GM18861 (cell line): ENCODE measurements around the gene UBE4B.
A peak's percentile ranks its signal among the peaks of the same experiment; 100 is the strongest.
"Not testable (repeated sequence)": the region's sequence is repeated elsewhere in the genome, so short reads cannot be mapped to it uniquely, and the experiment has no call there.

ENCODE experiments used
- ATAC-seq: cut with Tn5 transposase; IDR thresholded peaks from one replicate; pipeline ENCODE4 v1.9.1; 2021; ENCODE audit not compliant: unreplicated experiment

The UBE4B gene

GRCh38 chr1:10207810-10208209, 175.1 kb downstream of the UBE4B start:
- no peak for ATAC-seq

- ATAC-seq: no peak
Measured at GRCh38 chr1:10208537-10208936, 175.8 kb downstream of the UBE4B start.

GRCh38 chr1:10209590-10209904, 176.8 kb downstream of the UBE4B start:
- no peak for ATAC-seq

- ATAC-seq: peak; percentile 97
Measured at GRCh38 chr1:10209905-10210810, 177.4 kb downstream of the UBE4B start, which contains the start of gene KIF1B. Gene KIF1B (plus strand): TSS chr1:10210570. CDS start chr1:10232329, 21,759 bp downstream.

- ATAC-seq: no peak
Measured at GRCh38 chr1:10210841-10211804, 178.4 kb downstream of the UBE4B start.

- ATAC-seq: no peak
Measured at GRCh38 chr1:10211805-10212410, 179.2 kb downstream of the UBE4B start.

- no peak for ATAC-seq
Measured at GRCh38 chr1:10212476-10212875, 179.7 kb downstream of the UBE4B start.

GRCh38 chr1:10213186-10213705, 180.5 kb downstream of the UBE4B start:
- ATAC-seq: no peak

- no peak for ATAC-seq
Measured at GRCh38 chr1:10216090-10216749, 183.5 kb downstream of the UBE4B start.

GRCh38 chr1:10217748-10218441, 185.1 kb downstream of the UBE4B start:
- no peak for ATAC-seq

- ATAC-seq: no peak
Measured at GRCh38 chr1:10220200-10220599, 187.4 kb downstream of the UBE4B start.

GRCh38 chr1:10220657-10221056, 187.9 kb downstream of the UBE4B start:
- ATAC-seq: not testable (repeated sequence)

- no peak for ATAC-seq
Measured at GRCh38 chr1:10225573-10225972, 192.8 kb downstream of the UBE4B start.

GRCh38 chr1:10228528-10228927, 195.8 kb downstream of the UBE4B start:
- no peak for ATAC-seq

GRCh38 chr1:10229903-10230302, 197.1 kb downstream of the UBE4B start:
- ATAC-seq: no peak
